MM.1S (cell line): Measurements from ENCODE around the gene MAGI2.

Experiments used
- DNase-seq: peaks from one replicate; pipeline ENCODE4 v3.0.0-alpha.2; 2015
- H2AFZ ChIP-seq: fragments of 300-600 bp; sonication (generic); 2 replicates; pipeline ENCODE4 v1.6.0; 2016; ENCODE audit warnings: antibody characterized with exemption, low read length
- H3F3A ChIP-seq: fragments of 300-600 bp; sonication (generic); 2 replicates; pipeline ENCODE4 v1.6.1; 2016; ENCODE audit warnings: mild to moderate bottlenecking, antibody characterized with exemption, low read length, moderate library complexity, mixed read lengths; ENCODE audit not compliant: insufficient read depth
- H3K27ac ChIP-seq: fragments of 300-600 bp; sonication (generic); 2 replicates; pipeline ENCODE4 v1.5.1; 2016; ENCODE audit warnings: mild to moderate bottlenecking, low read length
- H3K27me3 ChIP-seq: fragments of 300-600 bp; sonication (generic); replicated peaks from 2 replicates; pipeline ENCODE4 v1.6.0; 2016; ENCODE audit warnings: low read length; ENCODE audit not compliant: insufficient read depth
- H3K36me3 ChIP-seq: fragments of 300-600 bp; sonication (generic); replicated peaks from 2 replicates; pipeline ENCODE4 v1.6.1; 2016; ENCODE audit warnings: mild to moderate bottlenecking, low read length, mixed read lengths; ENCODE audit not compliant: insufficient read depth
- H3K4me1 ChIP-seq: fragments of 300-600 bp; sonication (generic); 2 replicates; pipeline ENCODE4 v1.6.1; 2016; ENCODE audit warnings: low read length, mixed read lengths
- H3K4me2 ChIP-seq: fragments of 300-600 bp; sonication (generic); 2 replicates; pipeline ENCODE4 v1.6.0; 2016; ENCODE audit warnings: low read depth, low read length
- H3K4me3 ChIP-seq: fragments of 300-600 bp; sonication (generic); 2 replicates; pipeline ENCODE4 v1.5.1; 2016; ENCODE audit warnings: low read length, mixed read lengths
- H3K79me2 ChIP-seq: fragments of 300-600 bp; sonication (generic); 2 replicates; pipeline ENCODE4 v1.6.1; 2016; ENCODE audit warnings: mixed run types, low read length, mixed read lengths
- H3K9ac ChIP-seq: fragments of 300-600 bp; sonication (generic); 2 replicates; pipeline ENCODE4 v1.6.1; 2016; ENCODE audit warnings: low read length, mixed read lengths
- H3K9me2 ChIP-seq: fragments of 300-600 bp; sonication (generic); replicated peaks from 2 replicates; pipeline ENCODE4 v1.6.1; 2016; ENCODE audit warnings: mild to moderate bottlenecking, low read length, mixed read lengths; ENCODE audit not compliant: insufficient read depth
- H3K9me3 ChIP-seq: fragments of 300-600 bp; sonication (generic); replicated peaks from 2 replicates; pipeline ENCODE4 v1.6.1; 2016; ENCODE audit warnings: mild to moderate bottlenecking, low read length, mixed read lengths; ENCODE audit not compliant: insufficient read depth
- H4K20me1 ChIP-seq: fragments of 300-600 bp; sonication (generic); 2 replicates; pipeline ENCODE4 v1.6.1; 2016; ENCODE audit warnings: mild to moderate bottlenecking, low read length, moderate library complexity, mixed read lengths; ENCODE audit not compliant: insufficient read depth
- CTCF ChIP-seq: fragments of 300-600 bp; sonication (generic); IDR thresholded peaks from 2 replicates; pipeline ENCODE4 v1.5.1; 2016; ENCODE audit warnings: antibody characterized with exemption, low read length, mixed read lengths
- EZH2 ChIP-seq: fragments of 300-600 bp; sonication (generic); optimal IDR thresholded peaks from 2 replicates; pipeline ENCODE3; 2017; ENCODE audit warnings: low read depth, mild to moderate bottlenecking, antibody characterized with exemption, low read length, mixed read lengths
- EZH2phosphoT487 ChIP-seq: fragments of 300-600 bp; sonication (generic); IDR thresholded peaks from 2 replicates; pipeline ENCODE4 v1.6.1; 2018; ENCODE audit warnings: antibody characterized with exemption, low read length

MAGI2 gene

GRCh38 chr7:79425665-79426064 is 27.8 kb downstream of the MAGI2 start:
- no peaks in the 10 kb centered on the region for H3F3A ChIP-seq
- no peaks in the 10 kb centered on the region for H3K9me2 ChIP-seq
- H3K4me1 ChIP-seq: no peaks in the 10 kb centered on the region
- DNase-seq: no peak
- H3K4me2 ChIP-seq: no peak overlapping the region
- H4K20me1 ChIP-seq: no peaks in the 10 kb centered on the region
- H3K27ac ChIP-seq: no peak overlapping the region
- no peak overlapping the region for H2AFZ ChIP-seq
- H3K79me2 ChIP-seq: no peaks in the 10 kb centered on the region
- H3K4me3 ChIP-seq: no peak overlapping the region
- H3K9me3 ChIP-seq: no peaks in the 10 kb centered on the region
- no peaks in the 10 kb centered on the region for H3K27me3 ChIP-seq
- no peaks in the 10 kb centered on the region for H3K36me3 ChIP-seq
- H3K9ac ChIP-seq: no peak overlapping the region
- TF ChIP-seq CTCF (no peak), EZH2 (no peak), EZH2phosphoT487 (no peak)

DNA sequence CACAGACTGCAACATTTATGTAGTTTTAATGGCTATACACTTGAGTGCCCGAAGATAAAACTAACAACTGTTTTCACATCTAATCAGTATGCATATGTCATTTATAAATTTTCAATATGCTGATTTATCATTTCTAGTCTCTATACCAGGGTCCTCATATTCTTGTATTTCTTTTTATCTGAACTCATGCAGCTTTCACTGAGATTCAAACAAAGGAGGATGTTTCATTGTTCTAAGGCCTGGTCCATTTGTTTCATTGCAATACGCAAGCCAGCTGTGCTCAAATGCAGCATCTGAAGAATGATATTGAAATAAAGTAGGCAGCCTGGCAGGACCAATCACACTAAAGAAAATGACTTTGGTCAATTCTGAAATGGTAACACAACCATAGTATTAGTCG is 31.7 kb downstream of the MAGI2 start:
- Histone ChIP-seq H2AFZ (no peak overlapping the region), H3K9ac (no peak overlapping the region), H3K9me3 (no peaks in the 10 kb centered on the region), H3K36me3 (no peaks in the 10 kb centered on the region), H3K4me1 (no peaks in the 10 kb centered on the region), H3F3A (no peaks in the 10 kb centered on the region), H3K4me3 (no peak overlapping the region), H3K27me3 (no peaks in the 10 kb centered on the region), H3K4me2 (no peak overlapping the region), H3K79me2 (no peaks in the 10 kb centered on the region), H4K20me1 (no peaks in the 10 kb centered on the region), H3K9me2 (no peaks in the 10 kb centered on the region), H3K27ac (no peak overlapping the region)
- DNase-seq: no peak
- TF ChIP-seq EZH2phosphoT487 (no peak), CTCF (no peak), EZH2 (no peak)

DNA sequence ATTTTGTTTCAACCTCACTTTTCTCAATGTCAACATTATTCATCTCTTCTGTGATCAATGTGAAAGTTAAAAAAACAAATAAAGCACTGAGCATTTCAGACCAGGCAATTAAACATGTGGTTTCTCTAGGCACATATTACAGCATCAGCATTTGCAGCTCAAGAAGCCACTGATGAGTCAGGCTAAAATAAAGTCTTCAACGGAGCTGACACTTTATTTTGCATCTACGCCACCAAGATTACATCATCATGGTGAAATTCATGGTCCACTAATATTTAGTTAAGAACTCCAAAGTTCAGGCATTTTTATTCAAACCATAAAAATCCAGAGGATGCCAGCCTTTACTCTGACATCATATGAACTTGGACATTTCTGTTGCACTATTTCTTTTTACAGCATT is 33.0 kb downstream of the MAGI2 start:
- no peak overlapping the region for H2AFZ ChIP-seq
- no peak for DNase-seq
- H3K9ac ChIP-seq: no peak overlapping the region
- H3K79me2 ChIP-seq: no peaks in the 10 kb centered on the region
- no peaks in the 10 kb centered on the region for H3K9me2 ChIP-seq
- no peak overlapping the region for H3K4me3 ChIP-seq
- H3K4me2 ChIP-seq: no peak overlapping the region
- H3K9me3 ChIP-seq: no peaks in the 10 kb centered on the region
- H3K4me1 ChIP-seq: no peaks in the 10 kb centered on the region
- no peaks in the 10 kb centered on the region for H3K27me3 ChIP-seq
- no peaks in the 10 kb centered on the region for H4K20me1 ChIP-seq
- no peaks in the 10 kb centered on the region for H3K36me3 ChIP-seq
- no peak for TF ChIP-seq CTCF
- no peak for TF ChIP-seq EZH2
- TF ChIP-seq EZH2phosphoT487: no peak
- no peaks in the 10 kb centered on the region for H3F3A ChIP-seq
- H3K27ac ChIP-seq: no peak overlapping the region
